ENCODE measurements around the gene FGGY. TPM values are rescaled to one million over a fixed set of nuclear protein-coding genes. Genes with fewer than 3 reads are reported as not detected.

FGGY gene
- total and polyA plus RNA-seq, 2 donors (not counting 1 experiment from before 2014, with no cell fraction given) = 6.1 to 38.5 TPM

GRCh38 chr1:59497616-59498015 is 200.7 kb downstream of the FGGY start:
- CTCF ChIA-PET = no interaction called here
- Mint-ChIP-seq H3K9me3 (ENCODE audit: insufficient read depth) (peaks cover 3% of the 10 kb centered on the region), H3K4me1 (peaks cover 7% of the 10 kb centered on the region), H3K4me3 (no peak overlapping the region), H3K27me3 (no peaks in the 10 kb centered on the region), H3K27ac (no peak overlapping the region)
- H3K9me3 ChIP-seq (ENCODE audit: control extremely low read depth in 1 of 3, control insufficient read depth in 2 of 3, insufficient read depth in 1 of 3, low read length in 2 of 3) = no peaks in the 10 kb centered on the region
- H3K4me2 ChIP-seq (replicated peaks; ENCODE audit: low read depth, low read length, poor library complexity, severe bottlenecking) = no peak overlapping the region
- H4K20me1 ChIP-seq (ENCODE audit: control insufficient read depth, insufficient read depth, low read length, poor library complexity, severe bottlenecking) = no peaks in the 10 kb centered on the region
- no peaks in the 10 kb centered on the region for H3K27me3 ChIP-seq (replicated peaks in 1 of 4; ENCODE audit: control extremely low read depth in 1 of 4, control insufficient read depth in 3 of 4, insufficient read depth in 4 of 4, low read length in 3 of 4)
- no peaks in the 10 kb centered on the region for H3K79me2 ChIP-seq (ENCODE audit: control insufficient read depth, insufficient read depth, low read length)
- no peak overlapping the region for H3K27ac ChIP-seq (ENCODE audit: low read length in 2 of 2)
- TF ChIP-seq CTCF (IDR thresholded peaks at IDR 0.05) (no peak), EZH2 (IDR thresholded peaks at IDR 0.05; ENCODE audit: borderline replicate concordance, insufficient read depth, low read depth, low read length, poor library complexity, severe bottlenecking) (no peak)
- no peaks in the 10 kb centered on the region for H3K36me3 ChIP-seq (replicated peaks in 1 of 2; ENCODE audit: control extremely low read depth in 1 of 2, control insufficient read depth in 1 of 2, extremely low read depth in 1 of 2, insufficient read depth in 2 of 2, low read length in 1 of 2)
- H3K4me3 ChIP-seq (ENCODE audit: control extremely low read depth in 1 of 5, extremely low read depth in 1 of 5, insufficient read depth in 1 of 5, low read depth in 2 of 5, low read length in 4 of 5) = no peak overlapping the region
- DNase-seq = no peak
- H3K4me1 ChIP-seq (ENCODE audit: control insufficient read depth in 2 of 2, insufficient read depth in 2 of 2, low read length in 2 of 2) = no peaks in the 10 kb centered on the region
- intact Hi-C loops (cut with micrococcal nuclease) = no loop called here
- POLR2A ChIA-PET = no interaction called here
- 84% methylated on average over 5 of the region's 7 CpGs for WGBS (ENCODE audit: insufficient coverage)
- no peak for ATAC-seq (ENCODE audit: low read depth)
- H3K9ac ChIP-seq (ENCODE audit: low read length) = no peak overlapping the region
- no peak overlapping the region for H2AFZ ChIP-seq (ENCODE audit: insufficient read depth, low read depth, low read length, poor library complexity, severe bottlenecking)

DNA sequence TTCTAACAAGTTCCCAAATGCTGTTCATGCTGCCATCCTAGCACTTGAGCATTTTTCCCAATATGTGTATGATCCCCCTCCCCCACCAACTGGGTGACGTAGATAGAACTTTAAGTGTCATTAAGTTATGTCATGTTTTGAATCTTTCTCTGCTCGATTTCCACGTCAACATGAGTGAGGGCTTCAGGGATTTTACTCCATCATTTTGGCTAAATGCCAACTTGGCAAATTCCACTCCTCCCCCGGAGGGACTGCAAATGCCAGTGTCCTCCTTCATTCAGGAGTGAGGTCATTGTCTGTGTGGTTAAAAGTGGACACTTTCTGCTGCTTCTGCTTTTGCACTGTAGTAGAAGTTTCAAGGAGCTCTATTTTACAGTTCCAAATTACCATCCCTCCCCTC is 201.7 kb downstream of the FGGY start:
- no peak overlapping the region for H3K4me3 Mint-ChIP-seq
- peaks cover 3% of the 10 kb centered on the region for H3K9me3 Mint-ChIP-seq (ENCODE audit: insufficient read depth)
- Histone ChIP-seq H3K27me3 (replicated peaks in 1 of 4; ENCODE audit: control extremely low read depth in 1 of 4, control insufficient read depth in 3 of 4, insufficient read depth in 4 of 4, low read length in 3 of 4) (no peaks in the 10 kb centered on the region), H3K36me3 (replicated peaks in 1 of 2; ENCODE audit: control extremely low read depth in 1 of 2, control insufficient read depth in 1 of 2, extremely low read depth in 1 of 2, insufficient read depth in 2 of 2, low read length in 1 of 2) (no peaks in the 10 kb centered on the region), H3K27ac (ENCODE audit: low read length in 2 of 2) (no peak overlapping the region), H3K4me3 (ENCODE audit: control extremely low read depth in 1 of 5, extremely low read depth in 1 of 5, insufficient read depth in 1 of 5, low read depth in 2 of 5, low read length in 4 of 5) (no peak overlapping the region), H2AFZ (ENCODE audit: insufficient read depth, low read depth, low read length, poor library complexity, severe bottlenecking) (no peak overlapping the region), H3K79me2 (ENCODE audit: control insufficient read depth, insufficient read depth, low read length) (no peaks in the 10 kb centered on the region), H3K9ac (ENCODE audit: low read length) (no peak overlapping the region), H3K9me3 (ENCODE audit: control extremely low read depth in 1 of 3, control insufficient read depth in 2 of 3, insufficient read depth in 1 of 3, low read length in 2 of 3) (no peaks in the 10 kb centered on the region), H3K4me2 (replicated peaks; ENCODE audit: low read depth, low read length, poor library complexity, severe bottlenecking) (no peak overlapping the region), H4K20me1 (ENCODE audit: control insufficient read depth, insufficient read depth, low read length, poor library complexity, severe bottlenecking) (no peaks in the 10 kb centered on the region), H3K4me1 (ENCODE audit: control insufficient read depth in 2 of 2, insufficient read depth in 2 of 2, low read length in 2 of 2) (no peaks in the 10 kb centered on the region)
- no peaks in the 10 kb centered on the region for H3K27me3 Mint-ChIP-seq
- intact Hi-C loops (cut with micrococcal nuclease) = no loop called here
- ATAC-seq (ENCODE audit: low read depth) = no peak
- ChIA-PET CTCF (no interaction called here), POLR2A (interaction anchor here (0.7 kb wide), 1 partner anchor 20 kb away, joined by 8 read pairs; no protein-coding TSS in a partner anchor)
- H3K4me1 Mint-ChIP-seq = peaks cover 7% of the 10 kb centered on the region
- no CpG with 5 or more reads among the region's 4 CpGs for WGBS (ENCODE audit: insufficient coverage)
- DNase-seq = no peak
- no peak overlapping the region for H3K27ac Mint-ChIP-seq
- TF ChIP-seq EZH2 (IDR thresholded peaks at IDR 0.05; ENCODE audit: borderline replicate concordance, insufficient read depth, low read depth, low read length, poor library complexity, severe bottlenecking) = no peak
- TF ChIP-seq CTCF (IDR thresholded peaks at IDR 0.05) = no peak
